Nephron (organoid): Measurements from ENCODE around the gene THG1L.

ENCODE experiments used
- H3K27ac Mint-ChIP-seq, 3 experiments: 2 replicates each; pipeline ENCODE4 v1.8.0; 2020; ENCODE audit warnings: mixed read lengths in 3 of 3, mild to moderate bottlenecking in 2 of 3, moderate library complexity in 1 of 3
- H3K27me3 Mint-ChIP-seq: 2 replicates; pipeline ENCODE4 v1.8.0; 2021; ENCODE audit warnings: low read depth, mild to moderate bottlenecking, moderate library complexity, mixed read lengths
- H3K36me3 Mint-ChIP-seq: 2 replicates; pipeline ENCODE4 v1.8.0; 2020; ENCODE audit warnings: low read depth, mixed read lengths
- H3K4me1 Mint-ChIP-seq: 2 replicates; pipeline ENCODE4 v1.8.0; 2020; ENCODE audit warnings: mixed read lengths
- H3K4me3 Mint-ChIP-seq, 3 experiments: 2 replicates each; pipeline ENCODE4 v1.8.0; 2020; ENCODE audit warnings: mild to moderate bottlenecking in 3 of 3, mixed read lengths in 3 of 3, moderate library complexity in 2 of 3
- H3K9me3 Mint-ChIP-seq: 2 replicates; pipeline ENCODE4 v1.8.0; 2020; ENCODE audit warnings: mixed read lengths
- TF ChIP-seq, protein P1 (sequence below), 3 experiments: fragments of 200-600 bp; sonication (generic); IDR thresholded peaks; one replicate each; pipeline ENCODE4 v1.5.0; 2021; ENCODE audit warnings: antibody characterized with exemption in 3 of 3; ENCODE audit not compliant: unreplicated experiment in 3 of 3

The THG1L gene

DNA sequence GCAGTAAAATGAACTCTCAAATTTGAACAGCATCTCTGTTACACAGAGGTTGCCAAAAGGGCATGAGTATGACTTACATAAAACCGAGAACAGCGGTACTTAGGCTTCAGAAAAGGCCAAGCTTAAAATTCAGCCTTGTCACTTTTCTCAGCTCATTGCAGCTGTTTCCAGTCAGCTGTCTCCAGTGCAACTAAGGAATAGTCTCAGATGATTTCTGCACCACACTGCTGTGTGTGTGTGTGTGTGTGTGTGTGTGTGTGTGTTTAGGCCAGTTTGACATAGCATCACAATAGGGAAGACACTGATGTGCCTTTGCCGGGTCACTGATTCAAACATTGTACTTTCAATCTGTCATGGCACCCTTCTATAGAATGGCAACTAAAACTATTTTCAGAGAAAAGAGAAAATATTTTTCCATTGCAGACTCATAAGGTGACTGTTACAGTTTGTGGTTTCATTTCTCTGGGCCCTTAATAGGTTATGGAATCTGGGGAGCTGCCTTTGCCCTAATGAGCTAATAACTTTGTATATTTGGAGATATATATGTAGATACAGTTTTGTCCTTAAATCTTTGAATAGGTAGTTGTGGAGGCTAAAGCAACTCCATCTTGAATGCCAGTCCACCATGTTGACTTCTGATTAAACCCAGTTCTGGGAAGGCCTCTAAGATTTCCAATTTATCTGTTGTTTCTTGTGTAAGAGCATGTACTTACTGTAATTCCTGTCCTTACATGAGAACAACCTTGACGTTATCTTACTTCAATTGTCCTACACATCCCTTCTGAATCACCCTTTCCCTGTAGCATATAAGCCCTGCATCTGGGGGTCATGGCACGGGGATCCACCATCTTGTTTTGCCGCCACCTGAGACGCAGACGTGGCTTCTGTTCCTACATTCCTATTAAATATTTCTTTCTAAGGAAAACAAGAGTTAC lies 16.8 kb downstream of the THG1L start:
- H3K9me3 Mint-ChIP-seq, result no peaks in the 10 kb centered on the region
- peaks cover 4% of the 10 kb centered on the region for H3K36me3 Mint-ChIP-seq
- TF ChIP-seq, protein P1, sequence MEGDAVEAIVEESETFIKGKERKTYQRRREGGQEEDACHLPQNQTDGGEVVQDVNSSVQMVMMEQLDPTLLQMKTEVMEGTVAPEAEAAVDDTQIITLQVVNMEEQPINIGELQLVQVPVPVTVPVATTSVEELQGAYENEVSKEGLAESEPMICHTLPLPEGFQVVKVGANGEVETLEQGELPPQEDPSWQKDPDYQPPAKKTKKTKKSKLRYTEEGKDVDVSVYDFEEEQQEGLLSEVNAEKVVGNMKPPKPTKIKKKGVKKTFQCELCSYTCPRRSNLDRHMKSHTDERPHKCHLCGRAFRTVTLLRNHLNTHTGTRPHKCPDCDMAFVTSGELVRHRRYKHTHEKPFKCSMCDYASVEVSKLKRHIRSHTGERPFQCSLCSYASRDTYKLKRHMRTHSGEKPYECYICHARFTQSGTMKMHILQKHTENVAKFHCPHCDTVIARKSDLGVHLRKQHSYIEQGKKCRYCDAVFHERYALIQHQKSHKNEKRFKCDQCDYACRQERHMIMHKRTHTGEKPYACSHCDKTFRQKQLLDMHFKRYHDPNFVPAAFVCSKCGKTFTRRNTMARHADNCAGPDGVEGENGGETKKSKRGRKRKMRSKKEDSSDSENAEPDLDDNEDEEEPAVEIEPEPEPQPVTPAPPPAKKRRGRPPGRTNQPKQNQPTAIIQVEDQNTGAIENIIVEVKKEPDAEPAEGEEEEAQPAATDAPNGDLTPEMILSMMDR (IDR thresholded peaks at IDR 0.05; ENCODE audit: unreplicated experiment in 3 of 3), result no peak
- H3K27ac Mint-ChIP-seq, result peak overlapping the region; percentile 47 to 89 (median 87)
- H3K27me3 Mint-ChIP-seq, result no peaks in the 10 kb centered on the region
- peak overlapping the region in 1 of 3 experiments; percentile 5 for H3K4me3 Mint-ChIP-seq
- peaks cover 50% of the 10 kb centered on the region for H3K4me1 Mint-ChIP-seq

DNA sequence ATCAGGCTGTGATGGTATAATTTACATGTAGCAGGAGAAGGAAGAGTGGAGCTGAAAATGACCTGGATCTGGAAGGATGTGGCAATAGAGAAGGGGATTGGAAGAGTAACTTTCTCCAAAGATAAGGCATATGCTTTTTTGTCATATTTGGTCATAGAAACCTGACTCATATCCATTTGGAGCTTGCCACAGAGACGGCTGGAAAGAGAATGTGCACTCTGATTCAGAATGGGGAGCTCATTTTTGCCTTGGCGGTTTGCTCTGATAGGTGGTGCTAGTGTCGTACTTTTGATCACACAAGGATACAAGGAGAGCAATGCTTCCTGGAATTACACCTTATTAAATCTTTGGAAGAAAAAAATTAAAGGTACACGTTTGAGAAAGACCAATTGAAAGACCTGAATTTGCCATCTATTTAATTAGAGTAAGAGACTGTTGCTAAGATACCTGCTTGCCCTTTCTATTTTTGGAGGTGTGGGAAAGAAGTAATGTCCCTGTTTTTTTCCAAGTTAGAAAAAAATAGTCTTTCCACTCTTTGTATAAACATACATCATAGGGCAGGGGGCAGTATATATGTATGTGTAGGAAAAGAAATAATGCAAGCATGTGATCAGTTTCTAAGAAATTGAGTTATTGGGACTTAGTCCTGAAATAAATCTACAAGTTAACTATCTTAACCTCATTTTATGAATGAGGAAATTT lies 17.7 kb downstream of the THG1L start:
- H3K27ac Mint-ChIP-seq, result peak overlapping the region in 1 of 3 experiments; percentile 1
- no peaks in the 10 kb centered on the region for H3K9me3 Mint-ChIP-seq
- H3K4me1 Mint-ChIP-seq, result peaks cover 50% of the 10 kb centered on the region
- H3K4me3 Mint-ChIP-seq, result no peak overlapping the region
- H3K27me3 Mint-ChIP-seq, result no peaks in the 10 kb centered on the region
- TF ChIP-seq, protein P1 (IDR thresholded peaks at IDR 0.05; ENCODE audit: unreplicated experiment in 3 of 3), result no peak
- peaks cover 10% of the 10 kb centered on the region for H3K36me3 Mint-ChIP-seq

DNA sequence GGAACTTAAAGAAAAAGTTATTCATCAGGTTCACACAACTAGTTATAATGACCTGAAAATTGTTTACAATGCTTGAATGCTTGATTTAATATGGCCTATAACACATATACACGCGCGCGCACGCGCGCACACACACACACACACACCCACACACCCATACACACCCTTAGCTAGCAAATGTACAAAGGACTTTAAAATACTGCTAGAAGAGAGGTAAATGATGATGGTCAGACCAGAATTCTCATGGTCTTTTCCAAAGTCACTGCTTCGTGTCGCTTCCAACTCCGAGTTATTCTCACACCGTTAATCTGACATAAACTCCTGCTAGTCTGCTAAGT lies 18.2 kb downstream of the THG1L start:
- Mint-ChIP-seq H3K4me3 (no peak overlapping the region), H3K27ac (peak overlapping the region in 2 of 3 experiments; percentile 48 to 54), H3K27me3 (no peaks in the 10 kb centered on the region), H3K4me1 (peaks cover 47% of the 10 kb centered on the region), H3K36me3 (peaks cover 10% of the 10 kb centered on the region), H3K9me3 (no peaks in the 10 kb centered on the region)
- TF ChIP-seq, protein P1 (IDR thresholded peaks at IDR 0.05; ENCODE audit: unreplicated experiment in 3 of 3), result no peak

DNA sequence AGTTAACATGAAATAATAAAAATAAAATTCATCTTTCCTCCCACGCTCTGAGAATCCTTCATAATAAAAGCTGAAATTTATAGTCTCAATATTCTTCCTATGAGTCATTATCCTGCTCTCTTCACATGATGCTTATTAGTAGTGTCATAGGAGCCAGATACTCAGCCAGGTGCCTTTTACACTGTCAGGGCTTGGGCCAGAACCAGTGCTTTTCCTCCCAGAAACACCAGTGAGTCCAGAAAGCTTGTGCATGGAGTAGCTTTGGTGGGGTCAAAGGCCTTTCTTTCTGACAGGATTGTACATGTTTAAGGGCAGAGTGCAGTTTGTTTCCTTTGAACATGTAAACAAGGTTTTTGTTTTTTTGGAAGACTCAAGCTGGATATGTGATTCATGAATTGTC lies 19.1 kb downstream of the THG1L start:
- H3K9me3 Mint-ChIP-seq, result no peaks in the 10 kb centered on the region
- TF ChIP-seq, protein P1 (IDR thresholded peaks at IDR 0.05; ENCODE audit: unreplicated experiment in 3 of 3), result no peak
- H3K27ac Mint-ChIP-seq, result peak overlapping the region in 2 of 3 experiments; percentile 48 to 54
- H3K4me3 Mint-ChIP-seq, result no peak overlapping the region
- peaks cover 15% of the 10 kb centered on the region for H3K36me3 Mint-ChIP-seq
- H3K27me3 Mint-ChIP-seq, result no peaks in the 10 kb centered on the region
- peaks cover 40% of the 10 kb centered on the region for H3K4me1 Mint-ChIP-seq

DNA sequence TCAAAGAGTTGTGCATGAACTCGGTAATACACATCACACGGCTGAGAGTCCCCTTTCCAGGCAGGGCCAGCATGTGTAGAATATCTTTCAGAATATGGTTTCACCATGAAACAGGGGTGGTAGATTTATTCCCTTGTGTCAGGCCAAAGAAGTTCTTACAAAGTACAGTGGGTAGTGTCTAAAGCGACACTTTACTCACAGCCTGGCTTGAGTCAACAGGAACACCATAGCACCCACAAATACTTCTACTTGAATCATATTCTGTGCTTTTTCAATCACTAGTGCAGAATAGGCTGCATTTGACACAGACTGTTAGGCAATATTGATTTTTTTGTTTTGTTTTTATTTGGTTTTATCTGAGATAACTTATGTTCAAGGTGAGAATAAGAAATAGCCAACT lies 24.9 kb downstream of the THG1L start:
- Mint-ChIP-seq H3K9me3 (no peaks in the 10 kb centered on the region), H3K27ac (no peak overlapping the region), H3K36me3 (peaks cover 27% of the 10 kb centered on the region), H3K4me3 (no peak overlapping the region), H3K27me3 (no peaks in the 10 kb centered on the region), H3K4me1 (peaks cover 23% of the 10 kb centered on the region)
- TF ChIP-seq, protein P1 (IDR thresholded peaks at IDR 0.05; ENCODE audit: unreplicated experiment in 3 of 3), result no peak
